GM23338 (cell line): ENCODE measurements around the gene LEAP2. TPM values are rescaled to one million over a fixed set of nuclear protein-coding genes. Genes with fewer than 3 reads are reported as not detected.

Experiments
- ATAC-seq: fragments of 200-7000 bp; cut with Tn5 transposase; 3 replicates; pipeline ENCODE4 v1.9.1; 2020
- DNase-seq: peaks from one replicate; pipeline ENCODE4 v3.0.0-alpha.2; 2015; ENCODE audit warnings: low spot score
- H2AFZ ChIP-seq: fragments of 200-600 bp; sonication (generic); 2 replicates; pipeline ENCODE4 v1.8.0; 2016; ENCODE audit warnings: antibody characterized with exemption, mild to moderate bottlenecking, moderate library complexity
- H3F3A ChIP-seq: fragments of 200-600 bp; sonication (generic); replicated peaks from 2 replicates; pipeline ENCODE4 v1.8.0; 2017; ENCODE audit warnings: antibody characterized with exemption, mixed run types, low read depth
- H3K27ac ChIP-seq: fragments of 200-600 bp; sonication (generic); 2 replicates; pipeline ENCODE4 v1.6.1; 2016; ENCODE audit warnings: low read depth
- H3K27me3 ChIP-seq: fragments of 200-600 bp; sonication (generic); 2 replicates; pipeline ENCODE4 v1.8.0; 2016; ENCODE audit warnings: mild to moderate bottlenecking, mixed run types, moderate library complexity; ENCODE audit not compliant: insufficient read depth
- H3K36me3 ChIP-seq: fragments of 200-600 bp; sonication (generic); 2 replicates; pipeline ENCODE4 v1.8.0; 2016; ENCODE audit warnings: mild to moderate bottlenecking; ENCODE audit not compliant: insufficient read depth
- H3K4me1 ChIP-seq: fragments of 200-600 bp; sonication (generic); 2 replicates; pipeline ENCODE4 v1.8.0; 2016; ENCODE audit warnings: mild to moderate bottlenecking, moderate library complexity; ENCODE audit not compliant: insufficient read depth
- H3K4me2 ChIP-seq: fragments of 200-600 bp; sonication (generic); 2 replicates; pipeline ENCODE4 v1.7.1; 2017; ENCODE audit warnings: mixed run types
- H3K4me3 ChIP-seq: fragments of 200-600 bp; sonication (generic); 2 replicates; pipeline ENCODE4 v1.6.1; 2016; ENCODE audit warnings: mixed run types
- H3K79me2 ChIP-seq: fragments of 200-600 bp; sonication (generic); replicated peaks from 2 replicates; pipeline ENCODE4 v1.8.0; 2017; ENCODE audit warnings: mild to moderate bottlenecking; ENCODE audit not compliant: insufficient read depth
- H3K9me2 ChIP-seq: fragments of 200-600 bp; sonication (generic); 2 replicates; pipeline ENCODE4 v1.8.0; 2017; ENCODE audit not compliant: insufficient read depth
- H4K20me1 ChIP-seq: fragments of 200-600 bp; sonication (generic); replicated peaks from 2 replicates; pipeline ENCODE4 v1.8.0; 2017; ENCODE audit warnings: mild to moderate bottlenecking; ENCODE audit not compliant: insufficient read depth
- H3K27ac Mint-ChIP-seq: 2 replicates; pipeline ENCODE4 v1.8.0; 2020; ENCODE audit warnings: inconsistent platforms, mild to moderate bottlenecking, moderate library complexity, mixed read lengths
- H3K27me3 Mint-ChIP-seq: 3 replicates; pipeline ENCODE4 v1.8.0; 2022; ENCODE audit warnings: low read depth, mild to moderate bottlenecking, moderate library complexity, mixed read lengths, inconsistent platforms; ENCODE audit not compliant: insufficient read depth, poor library complexity
- H3K36me3 Mint-ChIP-seq: 3 replicates; pipeline ENCODE4 v1.8.0; 2021; ENCODE audit warnings: low read depth, mild to moderate bottlenecking, inconsistent platforms, moderate library complexity, mixed read lengths
- H3K4me1 Mint-ChIP-seq: 3 replicates; pipeline ENCODE4 v1.8.0; 2020; ENCODE audit warnings: mild to moderate bottlenecking, inconsistent platforms, mixed read lengths
- H3K4me3 Mint-ChIP-seq: 3 replicates; pipeline ENCODE4 v1.8.0; 2021; ENCODE audit warnings: moderate library complexity, mild to moderate bottlenecking, inconsistent platforms, mixed read lengths
- H3K9me3 Mint-ChIP-seq: 3 replicates; pipeline ENCODE4 v1.8.0; 2020; ENCODE audit warnings: moderate library complexity, mild to moderate bottlenecking, inconsistent platforms, mixed read lengths
- CREB1 ChIP-seq: fragments of 250-450 bp; sonication (Bioruptor Pico); IDR thresholded peaks from 2 replicates; pipeline ENCODE4 v1.5.0; 2020; ENCODE audit warnings: low read depth, mild to moderate bottlenecking, moderate library complexity
- JUNB ChIP-seq: IDR thresholded peaks from one replicate; pipeline ENCODE4 v1.6.1; 2016; ENCODE audit warnings: antibody characterized with exemption; ENCODE audit not compliant: unreplicated experiment
- NANOG ChIP-seq: IDR thresholded peaks from 2 replicates; pipeline ENCODE4 v1.6.1; 2016; ENCODE audit warnings: antibody characterized with exemption, borderline replicate concordance
- POLR2AphosphoS5 ChIP-seq: IDR thresholded peaks from 2 replicates; pipeline ENCODE4 v1.6.1; 2016; ENCODE audit warnings: antibody characterized with exemption, low read depth
- STAT1 ChIP-seq: IDR thresholded peaks from one replicate; pipeline ENCODE4 v1.6.1; 2016; ENCODE audit warnings: antibody characterized with exemption; ENCODE audit not compliant: unreplicated experiment
- ZNF331 ChIP-seq: fragments of 250-450 bp; sonication (Bioruptor Pico); IDR thresholded peaks from 2 replicates; pipeline ENCODE4 v1.5.0; 2020; ENCODE audit warnings: low read depth, mild to moderate bottlenecking, moderate library complexity
- polyA plus RNA-seq: library from polyadenylated mRNA; unstranded; fragments of >200 nt; fragmentation: Nextera tagmentation; extraction: Ambion mirVana; gene quantifications from 2 replicates; pipeline ENCODE4 v1.2.1, GENCODE V29; 2016
- total RNA-seq: library from RNA; depleted of rRNA; stranded (reverse); fragments of >200 nt; shearing (Covaris generic); gene quantifications from 2 replicates; pipeline ENCODE4 v1.2.3, GENCODE V29; 2014
- TF ChIP-seq, protein P1 (sequence below): fragments of 250-450 bp; sonication (Bioruptor Pico); IDR thresholded peaks from 2 replicates; pipeline ENCODE4 v1.5.0; 2020; ENCODE audit warnings: mild to moderate bottlenecking, moderate library complexity
- TF ChIP-seq, protein P2 (sequence below), 2 experiments: fragments of 200-600 bp in 1 of 2; sonication (generic) in 1 of 2; conservative IDR thresholded peaks; 2 replicates each; pipeline versions ENCODE4 v1.5.1 to v1.6.1; 2016 to 2017; ENCODE audit warnings: antibody characterized with exemption in 2 of 2, low read depth in 2 of 2, mild to moderate bottlenecking in 2 of 2, moderate library complexity in 1 of 2
- TF ChIP-seq, protein P3 (sequence below): IDR thresholded peaks from 2 replicates; pipeline ENCODE4 v1.6.1; 2016; ENCODE audit warnings: antibody characterized with exemption
- TF ChIP-seq, protein P4 (sequence below): IDR thresholded peaks from one replicate; pipeline ENCODE4 v1.6.1; 2018; ENCODE audit warnings: antibody characterized with exemption; ENCODE audit not compliant: unreplicated experiment

Gene LEAP2
- total and polyA plus RNA-seq, 2 experiments from 2014 or later: 1.5 to 1.8 TPM

DNA sequence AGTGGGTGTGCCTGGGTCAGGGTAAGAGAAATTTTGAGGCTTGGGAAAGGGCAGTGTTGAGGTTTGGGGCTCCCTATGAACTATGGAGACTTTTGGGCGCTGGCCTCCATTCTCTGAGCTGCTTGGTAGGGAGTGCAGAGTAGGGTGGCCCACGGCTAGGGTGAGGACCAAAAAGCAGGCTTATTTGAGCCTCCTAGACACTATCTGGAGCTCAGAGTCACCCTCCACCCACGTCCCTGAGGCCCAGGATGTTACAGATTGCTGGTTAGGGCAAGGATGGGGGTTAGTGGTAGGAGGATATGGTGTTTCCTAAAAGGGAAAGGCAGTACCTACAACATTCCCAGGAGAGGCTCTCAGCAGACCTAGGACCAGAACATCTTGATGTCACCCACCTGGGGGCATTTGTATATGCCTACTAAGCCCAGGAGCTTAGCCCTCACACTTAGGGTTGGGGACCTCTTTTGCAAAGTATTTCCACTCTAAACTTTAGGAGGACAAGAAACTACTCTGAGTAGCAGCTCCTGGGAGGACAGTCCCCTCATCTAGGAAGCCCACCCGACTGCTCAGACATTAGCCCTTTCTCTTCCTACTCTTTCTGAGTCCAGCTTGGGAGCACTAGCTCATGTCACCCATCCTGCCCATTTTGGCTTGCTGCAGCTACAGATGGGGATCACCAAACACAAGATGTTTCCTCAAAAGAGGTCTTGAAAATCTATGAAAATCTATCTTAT is 45.4 kb upstream of the LEAP2 start:
- Mint-ChIP-seq H3K9me3 (no peaks in the 10 kb centered on the region), H3K4me3 (no peak overlapping the region), H3K36me3 (peaks cover 3% of the 10 kb centered on the region), H3K27ac (no peak overlapping the region), H3K4me1 (peaks cover 14% of the 10 kb centered on the region), H3K27me3 (peaks cover 65% of the 10 kb centered on the region)
- no peak overlapping the region for H3K4me2 ChIP-seq
- no peaks in the 10 kb centered on the region for H4K20me1 ChIP-seq
- H3K79me2 ChIP-seq: no peaks in the 10 kb centered on the region
- H3K27me3 ChIP-seq: peaks cover 95% of the 10 kb centered on the region
- DNase-seq: no peak
- no peaks in the 10 kb centered on the region for H3K36me3 ChIP-seq
- peaks cover 23% of the 10 kb centered on the region; the same call in 1 of the 2 replicates for H3F3A ChIP-seq
- H3K4me3 ChIP-seq: no peak overlapping the region
- H2AFZ ChIP-seq: no peak overlapping the region
- H3K27ac ChIP-seq: no peak overlapping the region
- TF ChIP-seq, protein P1, sequence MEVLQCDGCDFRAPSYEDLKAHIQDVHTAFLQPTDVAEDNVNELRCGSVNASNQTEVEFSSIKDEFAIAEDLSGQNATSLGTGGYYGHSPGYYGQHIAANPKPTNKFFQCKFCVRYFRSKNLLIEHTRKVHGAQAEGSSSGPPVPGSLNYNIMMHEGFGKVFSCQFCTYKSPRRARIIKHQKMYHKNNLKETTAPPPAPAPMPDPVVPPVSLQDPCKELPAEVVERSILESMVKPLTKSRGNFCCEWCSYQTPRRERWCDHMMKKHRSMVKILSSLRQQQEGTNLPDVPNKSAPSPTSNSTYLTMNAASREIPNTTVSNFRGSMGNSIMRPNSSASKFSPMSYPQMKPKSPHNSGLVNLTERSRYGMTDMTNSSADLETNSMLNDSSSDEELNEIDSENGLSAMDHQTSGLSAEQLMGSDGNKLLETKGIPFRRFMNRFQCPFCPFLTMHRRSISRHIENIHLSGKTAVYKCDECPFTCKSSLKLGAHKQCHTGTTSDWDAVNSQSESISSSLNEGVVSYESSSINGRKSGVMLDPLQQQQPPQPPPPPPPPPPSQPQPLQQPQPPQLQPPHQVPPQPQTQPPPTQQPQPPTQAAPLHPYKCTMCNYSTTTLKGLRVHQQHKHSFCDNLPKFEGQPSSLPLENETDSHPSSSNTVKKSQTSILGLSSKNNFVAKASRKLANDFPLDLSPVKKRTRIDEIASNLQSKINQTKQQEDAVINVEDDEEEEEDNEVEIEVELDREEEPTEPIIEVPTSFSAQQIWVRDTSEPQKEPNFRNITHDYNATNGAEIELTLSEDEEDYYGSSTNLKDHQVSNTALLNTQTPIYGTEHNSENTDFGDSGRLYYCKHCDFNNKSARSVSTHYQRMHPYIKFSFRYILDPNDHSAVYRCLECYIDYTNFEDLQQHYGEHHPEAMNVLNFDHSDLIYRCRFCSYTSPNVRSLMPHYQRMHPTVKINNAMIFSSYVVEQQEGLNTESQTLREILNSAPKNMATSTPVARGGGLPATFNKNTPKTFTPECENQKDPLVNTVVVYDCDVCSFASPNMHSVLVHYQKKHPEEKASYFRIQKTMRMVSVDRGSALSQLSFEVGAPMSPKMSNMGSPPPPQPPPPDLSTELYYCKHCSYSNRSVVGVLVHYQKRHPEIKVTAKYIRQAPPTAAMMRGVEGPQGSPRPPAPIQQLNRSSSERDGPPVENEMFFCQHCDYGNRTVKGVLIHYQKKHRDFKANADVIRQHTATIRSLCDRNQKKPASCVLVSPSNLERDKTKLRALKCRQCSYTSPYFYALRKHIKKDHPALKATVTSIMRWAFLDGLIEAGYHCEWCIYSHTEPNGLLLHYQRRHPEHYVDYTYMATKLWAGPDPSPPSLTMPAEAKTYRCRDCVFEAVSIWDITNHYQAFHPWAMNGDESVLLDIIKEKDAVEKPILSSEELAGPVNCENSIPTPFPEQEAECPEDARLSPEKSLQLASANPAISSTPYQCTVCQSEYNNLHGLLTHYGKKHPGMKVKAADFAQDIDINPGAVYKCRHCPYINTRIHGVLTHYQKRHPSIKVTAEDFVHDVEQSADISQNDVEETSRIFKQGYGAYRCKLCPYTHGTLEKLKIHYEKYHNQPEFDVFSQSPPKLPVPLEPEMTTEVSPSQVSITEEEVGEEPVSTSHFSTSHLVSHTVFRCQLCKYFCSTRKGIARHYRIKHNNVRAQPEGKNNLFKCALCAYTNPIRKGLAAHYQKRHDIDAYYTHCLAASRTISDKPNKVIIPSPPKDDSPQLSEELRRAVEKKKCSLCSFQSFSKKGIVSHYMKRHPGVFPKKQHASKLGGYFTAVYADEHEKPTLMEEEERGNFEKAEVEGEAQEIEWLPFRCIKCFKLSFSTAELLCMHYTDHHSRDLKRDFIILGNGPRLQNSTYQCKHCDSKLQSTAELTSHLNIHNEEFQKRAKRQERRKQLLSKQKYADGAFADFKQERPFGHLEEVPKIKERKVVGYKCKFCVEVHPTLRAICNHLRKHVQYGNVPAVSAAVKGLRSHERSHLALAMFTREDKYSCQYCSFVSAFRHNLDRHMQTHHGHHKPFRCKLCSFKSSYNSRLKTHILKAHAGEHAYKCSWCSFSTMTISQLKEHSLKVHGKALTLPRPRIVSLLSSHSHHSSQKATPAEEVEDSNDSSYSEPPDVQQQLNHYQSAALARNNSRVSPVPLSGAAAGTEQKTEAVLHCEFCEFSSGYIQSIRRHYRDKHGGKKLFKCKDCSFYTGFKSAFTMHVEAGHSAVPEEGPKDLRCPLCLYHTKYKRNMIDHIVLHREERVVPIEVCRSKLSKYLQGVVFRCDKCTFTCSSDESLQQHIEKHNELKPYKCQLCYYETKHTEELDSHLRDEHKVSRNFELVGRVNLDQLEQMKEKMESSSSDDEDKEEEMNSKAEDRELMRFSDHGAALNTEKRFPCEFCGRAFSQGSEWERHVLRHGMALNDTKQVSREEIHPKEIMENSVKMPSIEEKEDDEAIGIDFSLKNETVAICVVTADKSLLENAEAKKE: no peak
- no peak for TF ChIP-seq CREB1 (CRISPR knock-in tag)
- no peak for TF ChIP-seq NANOG
- TF ChIP-seq ZNF331: no peak
- TF ChIP-seq, protein P2, sequence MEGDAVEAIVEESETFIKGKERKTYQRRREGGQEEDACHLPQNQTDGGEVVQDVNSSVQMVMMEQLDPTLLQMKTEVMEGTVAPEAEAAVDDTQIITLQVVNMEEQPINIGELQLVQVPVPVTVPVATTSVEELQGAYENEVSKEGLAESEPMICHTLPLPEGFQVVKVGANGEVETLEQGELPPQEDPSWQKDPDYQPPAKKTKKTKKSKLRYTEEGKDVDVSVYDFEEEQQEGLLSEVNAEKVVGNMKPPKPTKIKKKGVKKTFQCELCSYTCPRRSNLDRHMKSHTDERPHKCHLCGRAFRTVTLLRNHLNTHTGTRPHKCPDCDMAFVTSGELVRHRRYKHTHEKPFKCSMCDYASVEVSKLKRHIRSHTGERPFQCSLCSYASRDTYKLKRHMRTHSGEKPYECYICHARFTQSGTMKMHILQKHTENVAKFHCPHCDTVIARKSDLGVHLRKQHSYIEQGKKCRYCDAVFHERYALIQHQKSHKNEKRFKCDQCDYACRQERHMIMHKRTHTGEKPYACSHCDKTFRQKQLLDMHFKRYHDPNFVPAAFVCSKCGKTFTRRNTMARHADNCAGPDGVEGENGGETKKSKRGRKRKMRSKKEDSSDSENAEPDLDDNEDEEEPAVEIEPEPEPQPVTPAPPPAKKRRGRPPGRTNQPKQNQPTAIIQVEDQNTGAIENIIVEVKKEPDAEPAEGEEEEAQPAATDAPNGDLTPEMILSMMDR (conservative IDR thresholded peaks at IDR 0.05; ENCODE audit: low read depth in 2 of 2): no peak
- TF ChIP-seq JUNB: no peak
- TF ChIP-seq, protein P3, sequence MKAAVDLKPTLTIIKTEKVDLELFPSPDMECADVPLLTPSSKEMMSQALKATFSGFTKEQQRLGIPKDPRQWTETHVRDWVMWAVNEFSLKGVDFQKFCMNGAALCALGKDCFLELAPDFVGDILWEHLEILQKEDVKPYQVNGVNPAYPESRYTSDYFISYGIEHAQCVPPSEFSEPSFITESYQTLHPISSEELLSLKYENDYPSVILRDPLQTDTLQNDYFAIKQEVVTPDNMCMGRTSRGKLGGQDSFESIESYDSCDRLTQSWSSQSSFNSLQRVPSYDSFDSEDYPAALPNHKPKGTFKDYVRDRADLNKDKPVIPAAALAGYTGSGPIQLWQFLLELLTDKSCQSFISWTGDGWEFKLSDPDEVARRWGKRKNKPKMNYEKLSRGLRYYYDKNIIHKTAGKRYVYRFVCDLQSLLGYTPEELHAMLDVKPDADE: no peak
- no peak for TF ChIP-seq POLR2AphosphoS5
- TF ChIP-seq, protein P4, sequence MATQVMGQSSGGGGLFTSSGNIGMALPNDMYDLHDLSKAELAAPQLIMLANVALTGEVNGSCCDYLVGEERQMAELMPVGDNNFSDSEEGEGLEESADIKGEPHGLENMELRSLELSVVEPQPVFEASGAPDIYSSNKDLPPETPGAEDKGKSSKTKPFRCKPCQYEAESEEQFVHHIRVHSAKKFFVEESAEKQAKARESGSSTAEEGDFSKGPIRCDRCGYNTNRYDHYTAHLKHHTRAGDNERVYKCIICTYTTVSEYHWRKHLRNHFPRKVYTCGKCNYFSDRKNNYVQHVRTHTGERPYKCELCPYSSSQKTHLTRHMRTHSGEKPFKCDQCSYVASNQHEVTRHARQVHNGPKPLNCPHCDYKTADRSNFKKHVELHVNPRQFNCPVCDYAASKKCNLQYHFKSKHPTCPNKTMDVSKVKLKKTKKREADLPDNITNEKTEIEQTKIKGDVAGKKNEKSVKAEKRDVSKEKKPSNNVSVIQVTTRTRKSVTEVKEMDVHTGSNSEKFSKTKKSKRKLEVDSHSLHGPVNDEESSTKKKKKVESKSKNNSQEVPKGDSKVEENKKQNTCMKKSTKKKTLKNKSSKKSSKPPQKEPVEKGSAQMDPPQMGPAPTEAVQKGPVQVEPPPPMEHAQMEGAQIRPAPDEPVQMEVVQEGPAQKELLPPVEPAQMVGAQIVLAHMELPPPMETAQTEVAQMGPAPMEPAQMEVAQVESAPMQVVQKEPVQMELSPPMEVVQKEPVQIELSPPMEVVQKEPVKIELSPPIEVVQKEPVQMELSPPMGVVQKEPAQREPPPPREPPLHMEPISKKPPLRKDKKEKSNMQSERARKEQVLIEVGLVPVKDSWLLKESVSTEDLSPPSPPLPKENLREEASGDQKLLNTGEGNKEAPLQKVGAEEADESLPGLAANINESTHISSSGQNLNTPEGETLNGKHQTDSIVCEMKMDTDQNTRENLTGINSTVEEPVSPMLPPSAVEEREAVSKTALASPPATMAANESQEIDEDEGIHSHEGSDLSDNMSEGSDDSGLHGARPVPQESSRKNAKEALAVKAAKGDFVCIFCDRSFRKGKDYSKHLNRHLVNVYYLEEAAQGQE: no peak
- no peak for TF ChIP-seq STAT1
- H3K9me2 ChIP-seq: no peaks in the 10 kb centered on the region
- no peak for ATAC-seq
- H3K4me1 ChIP-seq: peaks cover 9% of the 10 kb centered on the region
